ENCODE measurements around the gene ILRUN. TPM values are rescaled to one million over a fixed set of nuclear protein-coding genes. Genes with fewer than 3 reads are reported as not detected.

Gene ILRUN
- total and polyA plus RNA-seq, 9 of the 15 experiments (the other 6 are each of a cell fraction or from before 2014, with no cell fraction given), result 24.9 to 78.9 (median 53.4) TPM

- H3K79me2 ChIP-seq (ENCODE audit: control insufficient read depth, insufficient read depth, low read length), result peaks cover 96% of the 10 kb centered on the region
- intact Hi-C loops (cut with micrococcal nuclease), result loop anchor here (10.0 kb wide), 1 partner anchor 93 kb away; the partner anchor contains the start of gene SNRPC
- H3K27ac ChIP-seq (ENCODE audit: extremely low read depth, low read depth, low read length), result peak overlapping the region; percentile 79
- no peaks in the 10 kb centered on the region for H3K9me3 ChIP-seq (replicated peaks; ENCODE audit: control insufficient read depth, insufficient read depth, low read depth, low read length)
- ChIA-PET POLR2A (interaction anchor here (0.8 to 1.2 kb wide), 2 partner anchors 11 to 17 kb away, joined by 3 to 4 read pairs; no protein-coding TSS in a partner anchor), CTCF (ENCODE audit: low intra/inter-chr PET ratio) (no interaction called here)
- H3K36me3 ChIP-seq (ENCODE audit: control insufficient read depth, insufficient read depth, low read length), result peaks cover 4% of the 10 kb centered on the region; the same call in 1 of the 3 replicates
- H3K4me1 ChIP-seq (replicated peaks in 1 of 2; ENCODE audit: control insufficient read depth in 2 of 2, insufficient read depth in 2 of 2, low read length in 2 of 2), result peaks cover 54 to 81% of the 10 kb centered on the region in 2 experiments
- no TSS peak for BruUV-seq (replicated peaks)
- peak overlapping the region; percentile 36; the same call in 1 of the 2 replicates for H2AFZ ChIP-seq (ENCODE audit: low read depth, low read length)
- WGBS (ENCODE audit: insufficient coverage, low coverage, missing lambda C conversion rate), result 0% methylated on average over 1 of the region's 1 CpG
- no peaks in the 10 kb centered on the region for H3K9me1 ChIP-seq (ENCODE audit: control insufficient read depth, insufficient read depth, low read length)
- FAIRE-seq (no peak), ATAC-seq (peak; percentile 48), DNase-seq (ENCODE audit: extremely low read depth in 1 of 4, low spot score in 3 of 4) (peak in 2 of 4 experiments; percentile 63 to 77)
- no peaks in the 10 kb centered on the region for H3K27me3 ChIP-seq (ENCODE audit: control insufficient read depth in 2 of 2, insufficient read depth in 2 of 2, low read length in 2 of 2)
- in situ Hi-C loops (cut with MboI), result no loop called here
- H3K4me3 ChIP-seq, result no peak overlapping the region
- H3K4me2 ChIP-seq (ENCODE audit: insufficient read depth, low read length), result peak overlapping the region; percentile 47
- H4K20me1 ChIP-seq (replicated peaks; ENCODE audit: control insufficient read depth, insufficient read depth, low read length), result no peaks in the 10 kb centered on the region
- H3K9ac ChIP-seq (ENCODE audit: insufficient read depth in 1 of 2, low read depth in 2 of 2, low read length in 2 of 2), result peak overlapping the region in 1 of 2 experiments; percentile 61; a peak in 2 of 4 replicates
- TF ChIP-seq CCNT2 (IDR thresholded peaks at IDR 0.05; ENCODE audit: borderline replicate concordance, extremely low read depth, insufficient read length, low read depth, low read length) (peak; percentile 29), EP400 (IDR thresholded peaks at IDR 0.05) (0 out of 2 replicates have a peak, but pooled peaks have one; percentile 16), ZNF79 (CRISPR knock-in tag; IDR thresholded peaks at IDR 0.05; ENCODE audit: low read depth) (no peak), NKRF (IDR thresholded peaks at IDR 0.05; ENCODE audit: borderline replicate concordance) (no peak), CBFA2T3 (IDR thresholded peaks at IDR 0.05) (peak; percentile 82), NCOR1 (IDR thresholded peaks at IDR 0.05) (peak; percentile 40), ZBTB11 (CRISPR knock-in tag; IDR thresholded peaks at IDR 0.05) (peak in 1 of 3 experiments; percentile 57; a peak in 1 of 6 replicates), TCF3 (CRISPR knock-in tag; IDR thresholded peaks at IDR 0.05) (peak; percentile 74), NFE2 (IDR thresholded peaks at IDR 0.05; ENCODE audit: low read depth) (0 out of 2 replicates have a peak, but pooled peaks have one; percentile 6), GABPB1 (CRISPR knock-in tag; IDR thresholded peaks at IDR 0.05) (no peak)
- TF ChIP-seq, protein P1, sequence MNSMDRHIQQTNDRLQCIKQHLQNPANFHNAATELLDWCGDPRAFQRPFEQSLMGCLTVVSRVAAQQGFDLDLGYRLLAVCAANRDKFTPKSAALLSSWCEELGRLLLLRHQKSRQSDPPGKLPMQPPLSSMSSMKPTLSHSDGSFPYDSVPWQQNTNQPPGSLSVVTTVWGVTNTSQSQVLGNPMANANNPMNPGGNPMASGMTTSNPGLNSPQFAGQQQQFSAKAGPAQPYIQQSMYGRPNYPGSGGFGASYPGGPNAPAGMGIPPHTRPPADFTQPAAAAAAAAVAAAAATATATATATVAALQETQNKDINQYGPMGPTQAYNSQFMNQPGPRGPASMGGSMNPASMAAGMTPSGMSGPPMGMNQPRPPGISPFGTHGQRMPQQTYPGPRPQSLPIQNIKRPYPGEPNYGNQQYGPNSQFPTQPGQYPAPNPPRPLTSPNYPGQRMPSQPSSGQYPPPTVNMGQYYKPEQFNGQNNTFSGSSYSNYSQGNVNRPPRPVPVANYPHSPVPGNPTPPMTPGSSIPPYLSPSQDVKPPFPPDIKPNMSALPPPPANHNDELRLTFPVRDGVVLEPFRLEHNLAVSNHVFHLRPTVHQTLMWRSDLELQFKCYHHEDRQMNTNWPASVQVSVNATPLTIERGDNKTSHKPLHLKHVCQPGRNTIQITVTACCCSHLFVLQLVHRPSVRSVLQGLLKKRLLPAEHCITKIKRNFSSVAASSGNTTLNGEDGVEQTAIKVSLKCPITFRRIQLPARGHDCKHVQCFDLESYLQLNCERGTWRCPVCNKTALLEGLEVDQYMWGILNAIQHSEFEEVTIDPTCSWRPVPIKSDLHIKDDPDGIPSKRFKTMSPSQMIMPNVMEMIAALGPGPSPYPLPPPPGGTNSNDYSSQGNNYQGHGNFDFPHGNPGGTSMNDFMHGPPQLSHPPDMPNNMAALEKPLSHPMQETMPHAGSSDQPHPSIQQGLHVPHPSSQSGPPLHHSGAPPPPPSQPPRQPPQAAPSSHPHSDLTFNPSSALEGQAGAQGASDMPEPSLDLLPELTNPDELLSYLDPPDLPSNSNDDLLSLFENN (IDR thresholded peaks at IDR 0.05; ENCODE audit: low read depth in 2 of 2, low read length in 2 of 2), result 0 out of 4 replicates have a peak, but pooled peaks of 1 of the 2 experiments have one; percentile 34
Measured at GRCh38 chr6:34661357-34661756, 35.2 kb downstream of the ILRUN start.

All from K562 (cell line).